Effector memory CD8-positive, alpha-beta T cell (primary cell): ENCODE results near the gene NAT8.
"Not testable (repeated sequence)": the region's sequence is repeated elsewhere in the genome, so short reads cannot be mapped to it uniquely, and the experiment has no call there.

ENCODE experiments used
- ATAC-seq: fragments of 150-1000 bp; cut with Tn5 transposase; replicated peaks from 2 replicates; pipeline ENCODE4 v1.10.0; 2021; ENCODE audit warnings: mild to moderate bottlenecking, moderate library complexity
- DNase-seq, 3 experiments: peaks; one replicate each; pipeline ENCODE4 v3.0.0; 2021
- H3K27ac Mint-ChIP-seq, 2 donors: one replicate each; pipeline ENCODE4 v1.8.0; 2022; ENCODE audit warnings: mild to moderate bottlenecking in 2 of 2, mixed read lengths in 2 of 2, moderate library complexity in 2 of 2
- H3K27me3 Mint-ChIP-seq, 2 donors: one replicate each; pipeline ENCODE4 v1.8.0; 2022; ENCODE audit warnings: mixed read lengths in 2 of 2
- H3K36me3 Mint-ChIP-seq: one replicate; pipeline ENCODE4 v1.8.0; 2022; ENCODE audit warnings: mild to moderate bottlenecking, moderate library complexity, mixed read lengths; ENCODE audit not compliant: insufficient read depth
- H3K4me1 Mint-ChIP-seq, 2 donors: one replicate each; pipeline ENCODE4 v1.8.0; 2022; ENCODE audit warnings: low read depth in 2 of 2, mixed read lengths in 2 of 2
- H3K4me3 Mint-ChIP-seq, 2 donors: one replicate each; pipeline ENCODE4 v1.8.0; 2022; ENCODE audit warnings: mild to moderate bottlenecking in 2 of 2, mixed read lengths in 2 of 2, moderate library complexity in 2 of 2
- H3K9me3 Mint-ChIP-seq, 2 donors: one replicate each; pipeline ENCODE4 v1.8.0; 2022; ENCODE audit warnings: mixed read lengths in 2 of 2

NAT8 gene

GRCh38 chr2:73619925-73620324 lies 22.3 kb downstream of the NAT8 start:
- not testable (repeated sequence) for H3K36me3 Mint-ChIP-seq, H3K4me1 Mint-ChIP-seq, H3K27ac Mint-ChIP-seq, ATAC-seq, H3K4me3 Mint-ChIP-seq, DNase-seq, H3K9me3 Mint-ChIP-seq, H3K27me3 Mint-ChIP-seq

GRCh38 chr2:73614997-73615396 lies 27.2 kb downstream of the NAT8 start:
- Mint-ChIP-seq H3K4me3 (no peak overlapping the region), H3K27ac (no peak overlapping the region), H3K27me3 (no peaks in the 10 kb centered on the region), H3K4me1 (no peaks in the 10 kb centered on the region), H3K36me3 (peaks cover 3% of the 10 kb centered on the region), H3K9me3 (no peaks in the 10 kb centered on the region)
- DNase-seq: no peak
- ATAC-seq: no peak

GRCh38 chr2:73614105-73614504 lies 28.1 kb downstream of the NAT8 start:
- peaks cover 3% of the 10 kb centered on the region for H3K36me3 Mint-ChIP-seq
- DNase-seq: no peak
- H3K9me3 Mint-ChIP-seq: no peaks in the 10 kb centered on the region
- H3K27ac Mint-ChIP-seq: no peak overlapping the region
- no peak for ATAC-seq
- H3K4me3 Mint-ChIP-seq: no peak overlapping the region
- H3K27me3 Mint-ChIP-seq: no peaks in the 10 kb centered on the region
- no peaks in the 10 kb centered on the region for H3K4me1 Mint-ChIP-seq

- H3K27me3 Mint-ChIP-seq: no peaks in the 10 kb centered on the region
- H3K9me3 Mint-ChIP-seq: no peaks in the 10 kb centered on the region
- H3K36me3 Mint-ChIP-seq: peaks cover 3% of the 10 kb centered on the region
- no peak overlapping the region for H3K4me3 Mint-ChIP-seq
- H3K4me1 Mint-ChIP-seq: no peaks in the 10 kb centered on the region
- H3K27ac Mint-ChIP-seq: no peak overlapping the region
- DNase-seq (no peak), ATAC-seq (no peak)
Measured at GRCh38 chr2:73611867-73612266, 30.4 kb downstream of the NAT8 start.

- H3K27me3 Mint-ChIP-seq: no peaks in the 10 kb centered on the region
- ATAC-seq (no peak), DNase-seq (no peak)
- H3K36me3 Mint-ChIP-seq: peaks cover 3% of the 10 kb centered on the region
- no peak overlapping the region for H3K4me3 Mint-ChIP-seq
- H3K9me3 Mint-ChIP-seq: no peaks in the 10 kb centered on the region
- no peaks in the 10 kb centered on the region for H3K4me1 Mint-ChIP-seq
- no peak overlapping the region for H3K27ac Mint-ChIP-seq
Measured at GRCh38 chr2:73611193-73611592, 31.0 kb downstream of the NAT8 start.

- DNase-seq (no peak), ATAC-seq (no peak)
- Mint-ChIP-seq H3K4me3 (no peak overlapping the region), H3K9me3 (no peaks in the 10 kb centered on the region), H3K4me1 (no peaks in the 10 kb centered on the region), H3K27me3 (no peaks in the 10 kb centered on the region), H3K36me3 (peaks cover 3% of the 10 kb centered on the region), H3K27ac (no peak overlapping the region)
Measured at GRCh38 chr2:73610111-73610510, 32.1 kb downstream of the NAT8 start.

- H3K4me1 Mint-ChIP-seq, H3K4me3 Mint-ChIP-seq, DNase-seq, H3K27me3 Mint-ChIP-seq, ATAC-seq, H3K9me3 Mint-ChIP-seq: not testable (repeated sequence)
- H3K27ac Mint-ChIP-seq: peak overlapping the region in 1 of 2 donors; percentile 45
- H3K36me3 Mint-ChIP-seq: peaks cover 10% of the 10 kb centered on the region
Measured at GRCh38 chr2:73604589-73604988, 37.6 kb downstream of the NAT8 start.

GRCh38 chr2:73603099-73603588 lies 39.1 kb downstream of the NAT8 start:
- not testable (repeated sequence) for H3K27me3 Mint-ChIP-seq, H3K27ac Mint-ChIP-seq, H3K4me3 Mint-ChIP-seq, H3K4me1 Mint-ChIP-seq, H3K9me3 Mint-ChIP-seq, DNase-seq, ATAC-seq
- H3K36me3 Mint-ChIP-seq: peaks cover 10% of the 10 kb centered on the region

GRCh38 chr2:73601780-73602179 lies 40.4 kb downstream of the NAT8 start:
- Mint-ChIP-seq H3K27me3 (no peaks in the 10 kb centered on the region), H3K4me1 (no peaks in the 10 kb centered on the region), H3K4me3 (no peak overlapping the region), H3K9me3 (no peaks in the 10 kb centered on the region), H3K36me3 (peaks cover 10% of the 10 kb centered on the region), H3K27ac (no peak overlapping the region)
- no peak for ATAC-seq
- no peak for DNase-seq

GRCh38 chr2:73594251-73594650 lies 48.0 kb downstream of the NAT8 start:
- Mint-ChIP-seq H3K4me1 (no peaks in the 10 kb centered on the region), H3K9me3 (no peaks in the 10 kb centered on the region), H3K4me3 (no peak overlapping the region), H3K36me3 (peaks cover 5% of the 10 kb centered on the region), H3K27me3 (no peaks in the 10 kb centered on the region), H3K27ac (no peak overlapping the region)
- ATAC-seq: no peak
- DNase-seq: no peak

- H3K4me1 Mint-ChIP-seq: no peaks in the 10 kb centered on the region
- H3K27me3 Mint-ChIP-seq: no peaks in the 10 kb centered on the region
- DNase-seq: no peak
- ATAC-seq: no peak
- no peak overlapping the region for H3K27ac Mint-ChIP-seq
- H3K36me3 Mint-ChIP-seq: peaks cover 5% of the 10 kb centered on the region
- H3K4me3 Mint-ChIP-seq: no peak overlapping the region
- no peaks in the 10 kb centered on the region for H3K9me3 Mint-ChIP-seq
Measured at GRCh38 chr2:73593680-73594079, 48.5 kb downstream of the NAT8 start.
